Suprapubic skin (tissue), 4 donors: ENCODE measurements around the gene GRIA4.

Experiments used
- CTCF ChIP-seq, 2 donors: fragments of 200-600 bp in 1 of 2; fragments of 450-650 bp in 1 of 2; sonication (generic) in 1 of 2; IDR thresholded peaks; one replicate each; pipeline ENCODE4 v1.5.1; 2016 to 2019; ENCODE audit warnings: antibody characterized with exemption in 2 of 2, mild to moderate bottlenecking in 1 of 2, moderate library complexity in 1 of 2
- POLR2A ChIP-seq, 2 donors: fragments of 450-650 bp; IDR thresholded peaks; one replicate each; pipeline ENCODE4 v1.6.1; 2017; ENCODE audit warnings: antibody characterized with exemption in 2 of 2, mild to moderate bottlenecking in 2 of 2, moderate library complexity in 2 of 2
- POLR2AphosphoS5 ChIP-seq, 3 donors: sonication (generic); formaldehyde crosslinking; IDR thresholded peaks; one replicate each; pipeline ENCODE4 v1.6.1; 2017; ENCODE audit warnings: antibody characterized with exemption in 3 of 3

- TF ChIP-seq POLR2AphosphoS5 (IDR thresholded peaks at IDR 0.05) (no peak), CTCF (IDR thresholded peaks at IDR 0.05) (no peak), POLR2A (IDR thresholded peaks at IDR 0.05) (no peak)
Measured at GRCh38 chr11:105610871-105611571, 1.1 kb downstream of the GRIA4 start.
